Left renal pelvis (tissue), 4 donors: ENCODE data around the gene AUH. TPM values are rescaled to one million over a fixed set of nuclear protein-coding genes. Genes with fewer than 3 reads are reported as not detected.

ENCODE experiments used
- DNase-seq, 4 donors: peaks; one replicate each; pipeline ENCODE4 v3.0.0-alpha.2; 2013; ENCODE audit warnings: low read depth in 4 of 4, low spot score in 3 of 4
- polyA plus RNA-seq, 4 donors: library from polyadenylated mRNA; unstranded; fragments of 120-200 nt; gene quantifications; one replicate each; pipeline ENCODE4 v1.2.1, GENCODE V29; 2013; ENCODE audit not compliant: insufficient read length in 4 of 4

AUH gene
- polyA plus RNA-seq, 4 donors = 22.5 to 53.1 (median 43.3) TPM

DNA sequence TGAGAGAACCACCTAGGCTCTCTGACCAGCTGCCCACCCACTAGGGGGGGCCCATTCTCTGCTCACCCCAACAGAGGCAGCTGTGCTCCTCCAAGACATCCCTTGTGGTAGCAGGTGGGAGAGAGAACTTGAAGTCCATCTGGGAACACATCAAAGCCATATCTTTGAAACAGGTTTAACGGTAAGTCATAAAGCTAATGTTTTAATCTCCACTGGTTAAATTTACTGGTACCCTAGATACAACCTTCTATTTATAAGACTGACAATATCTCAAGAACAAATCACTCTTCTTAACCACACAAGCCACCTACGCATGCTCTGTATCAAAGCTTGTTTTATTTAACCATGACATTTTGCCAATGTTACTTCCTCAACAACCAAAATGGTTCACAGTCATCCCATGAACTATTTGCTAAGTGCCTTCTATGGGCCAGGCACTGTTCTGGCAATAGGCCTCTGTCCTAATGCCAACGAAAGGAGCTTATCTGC, 20.4 kb downstream of the AUH start:
- DNase-seq = no peak

DNA sequence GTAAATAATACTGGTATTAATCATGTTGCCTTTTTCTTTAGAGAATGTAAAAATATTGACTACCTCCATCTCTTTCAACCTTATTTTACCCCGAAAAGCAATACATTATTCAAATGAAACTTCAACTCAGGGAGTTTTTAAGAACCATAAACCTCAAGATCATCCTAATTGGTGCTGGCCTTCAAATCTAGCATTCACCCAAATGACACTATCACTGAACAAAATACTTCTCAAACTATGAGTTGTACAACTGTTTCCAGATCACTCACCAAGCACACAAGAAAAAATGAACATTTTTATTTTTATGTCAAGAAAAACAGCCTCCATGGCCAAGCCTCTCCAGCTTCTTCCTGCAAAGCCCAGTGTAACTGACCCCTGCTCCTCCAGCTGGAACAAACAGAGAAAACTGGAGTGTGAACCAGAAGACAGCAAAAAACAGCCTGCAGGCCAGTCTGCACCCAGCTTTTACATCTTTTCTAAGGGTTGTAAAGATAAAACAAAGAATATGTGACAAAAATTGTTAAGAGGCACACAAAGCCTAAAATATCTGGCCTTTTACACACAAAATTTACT, 21.2 kb downstream of the AUH start:
- DNase-seq = no peak

DNA sequence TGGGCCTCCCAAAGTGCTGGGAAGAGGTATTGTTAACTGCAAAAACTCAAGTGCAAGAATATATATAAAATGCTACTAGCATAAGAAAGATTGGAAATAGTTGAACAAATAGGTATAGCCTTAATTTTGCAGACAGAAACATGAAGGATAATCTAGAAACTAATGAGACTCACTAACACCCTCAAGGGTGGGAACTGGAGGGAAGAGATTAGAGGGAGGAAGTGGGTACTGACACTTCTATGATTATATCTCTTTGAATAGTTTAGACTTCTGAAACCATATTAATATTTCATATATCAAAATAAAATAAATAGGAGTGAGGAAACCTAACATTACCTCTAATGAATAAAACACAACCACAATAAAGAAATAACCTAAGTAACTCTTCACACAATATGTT, 23.0 kb downstream of the AUH start:
- no peak for DNase-seq

DNA sequence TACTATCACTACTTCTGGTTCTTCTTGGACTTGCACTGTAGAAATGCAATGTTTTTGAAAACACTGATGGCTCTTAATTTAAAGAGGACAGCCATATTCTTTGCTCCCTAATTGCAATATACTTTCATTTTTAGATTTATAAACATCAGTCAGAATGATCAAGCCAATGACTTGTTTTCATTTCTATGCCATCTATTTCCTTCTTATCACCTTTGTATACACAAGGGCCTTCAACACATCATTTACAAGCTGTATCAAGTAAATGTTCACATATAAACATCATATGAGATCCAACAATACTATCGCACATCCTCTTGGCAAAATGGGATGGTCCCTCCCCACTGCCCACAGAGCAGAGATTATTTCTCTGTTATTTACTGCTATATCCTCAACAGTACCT, 24.9 kb downstream of the AUH start:
- no peak for DNase-seq

DNA sequence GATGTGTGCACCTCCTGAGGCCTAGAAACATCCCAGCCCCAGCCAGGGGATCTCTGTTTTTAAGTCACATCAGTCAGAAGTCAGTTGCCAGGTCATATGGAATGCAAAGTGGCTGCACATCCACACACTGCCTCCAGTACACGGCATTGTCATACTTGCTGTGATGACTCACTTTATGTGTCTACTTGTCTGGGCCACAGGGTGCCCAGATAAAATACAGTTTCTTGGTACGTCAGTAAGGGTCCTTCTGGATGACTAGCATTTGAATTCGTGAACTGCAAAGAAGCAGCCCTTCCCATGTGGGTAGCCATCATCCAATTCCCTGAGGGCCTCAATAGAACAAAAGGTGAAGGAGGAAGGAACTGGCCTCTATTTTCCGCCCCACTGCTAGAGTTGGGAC, 27.7 kb downstream of the AUH start:
- DNase-seq = no peak

DNA sequence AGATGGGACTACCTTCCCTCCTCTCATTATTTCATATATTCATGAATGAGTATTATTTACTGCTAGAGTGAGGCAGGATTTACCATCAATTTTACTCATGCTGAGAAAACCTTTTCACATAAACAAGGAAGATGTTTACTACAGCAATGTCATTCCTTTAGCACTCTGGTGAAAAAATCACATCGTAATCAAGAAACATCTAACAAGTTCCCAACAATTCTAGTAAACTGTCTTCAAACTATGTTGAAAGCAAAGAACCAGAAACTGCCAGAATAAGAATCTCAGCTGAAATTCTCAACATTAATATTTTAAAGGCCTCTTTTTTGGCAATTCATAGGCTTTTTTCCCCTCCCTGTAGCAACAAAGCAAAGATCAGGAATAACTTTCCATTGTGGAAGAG, 28.2 kb downstream of the AUH start:
- no peak for DNase-seq

DNA sequence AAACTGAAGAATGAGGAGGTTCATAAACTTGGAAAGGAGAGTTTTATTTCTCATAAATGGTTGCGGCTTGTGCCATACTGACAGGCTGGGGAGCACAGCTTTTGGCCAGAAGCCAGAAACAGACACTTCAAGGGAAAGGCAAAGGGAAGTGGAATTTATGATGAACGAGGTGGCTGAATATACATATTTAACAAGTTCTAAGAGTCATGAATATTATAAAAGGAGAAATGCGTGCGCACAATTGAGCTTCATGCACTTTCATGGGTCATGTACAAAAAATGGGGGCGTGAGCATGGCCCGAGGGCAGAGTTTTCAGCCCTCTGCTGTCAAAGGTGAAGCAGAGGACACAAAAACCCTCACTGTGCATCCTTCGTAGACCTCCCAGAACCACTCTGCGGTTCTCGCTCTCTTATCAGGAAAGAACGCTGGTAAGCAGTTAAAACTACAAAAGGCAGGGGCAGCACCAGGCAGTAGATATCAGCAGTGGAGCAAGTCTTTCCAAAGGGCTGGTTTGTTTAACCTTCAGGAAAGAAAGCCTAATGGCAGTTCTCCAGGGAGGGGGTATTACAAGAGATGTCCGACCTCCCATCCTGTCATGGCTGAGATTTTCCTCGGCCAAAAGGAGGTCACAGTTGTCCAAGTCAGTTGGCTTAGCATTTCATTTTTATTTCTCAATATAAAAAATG, 29.0 kb downstream of the AUH start:
- no peak for DNase-seq

DNA sequence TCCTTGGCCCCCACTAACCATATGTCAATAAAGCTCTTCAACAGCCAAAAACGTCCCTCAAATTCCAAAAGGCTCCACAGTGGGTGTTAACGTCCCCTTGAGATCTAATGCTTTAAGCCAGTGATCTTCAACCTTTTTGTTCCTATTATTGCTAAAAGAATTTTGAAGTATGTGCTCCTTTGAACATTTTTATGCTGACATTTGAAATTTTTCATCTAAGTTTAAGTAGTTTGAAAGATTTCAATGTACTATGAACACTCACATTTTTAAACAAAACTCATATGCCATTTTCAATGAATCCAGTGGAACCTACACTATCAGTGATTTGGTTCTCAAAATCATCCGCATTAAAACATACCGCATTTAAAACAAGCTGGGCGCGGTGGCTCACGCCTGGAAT, 29.9 kb downstream of the AUH start:
- DNase-seq = no peak

DNA sequence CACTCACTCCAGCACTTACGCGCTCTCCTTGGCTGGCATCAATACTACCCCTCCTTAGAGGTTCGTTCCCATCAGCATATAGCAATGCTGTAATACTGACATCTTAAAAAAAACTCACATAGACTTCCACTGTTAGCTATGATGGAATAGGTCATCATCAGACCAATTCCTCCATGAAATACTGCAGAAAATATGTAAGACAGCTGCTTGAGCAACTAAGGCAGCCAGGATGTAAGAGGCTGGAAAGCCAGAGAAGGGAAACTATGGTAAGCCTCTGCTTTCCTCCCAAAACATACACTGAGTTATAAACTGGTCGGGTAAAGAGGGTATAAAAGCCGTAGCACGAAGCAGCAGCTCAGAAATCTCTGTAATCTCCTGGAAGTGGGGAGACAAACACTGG, 33.5 kb downstream of the AUH start:
- DNase-seq = no peak

DNA sequence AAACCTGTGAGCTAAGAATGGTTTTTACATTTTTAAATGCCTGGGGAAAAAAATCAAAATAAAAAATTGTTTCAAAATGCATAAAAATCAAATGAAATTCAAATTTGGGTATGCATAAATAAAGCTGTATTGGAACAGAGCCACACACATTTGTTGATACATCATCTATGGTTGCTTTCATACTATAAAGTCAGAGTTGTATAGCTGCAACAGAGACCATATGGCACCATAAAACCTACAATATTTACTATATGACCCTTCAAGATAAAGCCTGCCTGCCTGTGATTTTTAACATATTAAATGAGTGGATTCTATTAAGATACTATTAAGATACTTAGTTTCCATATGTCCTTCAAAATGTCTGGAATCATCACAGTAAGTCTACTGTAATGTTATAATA, 40.0 kb downstream of the AUH start:
- DNase-seq = no peak

DNA sequence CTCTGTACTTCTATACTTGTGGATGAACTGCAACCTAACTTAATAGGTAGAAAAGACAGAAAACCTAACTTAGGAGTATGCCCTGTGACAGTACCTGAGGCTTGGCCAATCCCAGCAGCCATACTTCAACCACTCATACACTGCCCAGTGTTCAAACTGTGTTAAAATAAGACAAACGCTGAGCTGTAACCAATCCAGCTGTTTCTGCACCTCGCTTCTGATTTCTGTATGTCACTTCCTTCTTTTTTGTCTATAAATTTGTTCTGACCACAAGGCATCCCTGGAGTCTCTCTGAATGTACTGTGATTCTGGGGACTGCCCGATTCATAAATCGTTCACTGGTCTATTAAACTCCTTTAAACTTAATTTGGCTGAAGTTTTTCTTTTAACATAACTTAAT, 41.4 kb downstream of the AUH start:
- no peak for DNase-seq

DNA sequence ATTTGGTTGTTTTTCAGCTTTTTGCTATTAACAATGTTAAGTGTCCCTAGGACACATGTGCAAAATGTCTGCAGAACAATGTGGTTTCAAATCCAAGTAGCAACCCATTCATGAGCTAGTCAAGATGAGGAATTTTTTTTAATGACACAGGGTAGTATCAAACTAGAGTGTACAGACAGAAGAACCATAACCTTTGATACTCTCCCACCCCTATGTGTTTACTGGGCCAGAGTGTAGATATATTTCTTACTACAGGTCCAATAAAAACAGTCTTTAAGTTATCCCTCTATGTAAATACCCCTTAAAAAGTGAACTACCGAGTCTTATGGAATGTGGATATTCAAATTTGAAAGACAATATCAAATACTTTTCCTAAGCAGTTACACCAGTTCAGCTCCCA, 45.6 kb downstream of the AUH start:
- DNase-seq = no peak

DNA sequence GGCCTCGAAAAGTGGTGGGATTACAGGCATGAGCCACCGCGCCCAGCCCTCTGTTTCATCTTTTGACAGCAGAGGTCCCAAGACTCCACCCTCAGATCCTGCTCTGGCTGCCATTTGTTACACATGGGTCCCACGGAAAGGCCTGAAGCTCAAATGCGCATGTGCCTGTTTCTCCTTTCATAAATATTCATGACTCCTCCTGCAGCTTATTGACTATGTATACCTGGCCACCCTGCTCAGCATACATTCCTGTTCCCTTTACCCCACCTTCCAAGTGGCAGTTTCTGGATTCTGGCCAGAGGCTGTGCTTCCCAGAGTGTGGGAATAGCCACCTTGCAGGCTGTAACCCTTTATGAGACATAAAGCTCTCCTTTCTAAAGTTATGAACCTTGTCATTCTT, 46.5 kb downstream of the AUH start:
- peak in 1 of 4 donors; percentile 18 for DNase-seq

DNA sequence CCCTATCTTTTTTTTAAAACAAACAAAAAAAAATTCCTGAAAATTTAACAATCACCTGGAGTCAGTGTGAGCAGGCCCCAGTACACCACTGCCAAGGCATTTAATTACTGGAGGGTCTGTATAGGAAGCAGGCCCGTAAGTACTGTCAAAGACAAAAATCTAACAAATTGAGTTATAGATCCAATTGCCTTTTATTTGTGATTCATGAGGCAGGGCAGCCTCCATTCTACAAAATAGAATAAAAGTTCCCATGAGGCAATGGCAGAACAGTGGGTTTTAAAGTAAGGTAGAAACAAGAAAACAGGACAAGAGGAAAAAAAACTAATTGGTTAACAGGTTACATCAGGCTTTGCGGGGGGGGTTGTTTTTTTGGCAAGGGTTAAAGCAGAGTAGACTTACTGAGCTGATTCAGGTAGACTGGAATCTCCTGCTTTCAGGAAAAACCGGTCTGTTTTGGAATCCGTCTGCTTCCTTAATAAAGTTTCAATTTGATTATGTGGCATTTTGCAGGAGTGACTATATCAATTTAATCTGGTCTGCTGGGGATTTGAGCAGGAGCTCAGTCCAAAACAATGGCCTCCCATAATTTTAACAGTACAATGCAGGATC, 48.9 kb downstream of the AUH start:
- DNase-seq = peak in 2 of 4 donors; percentile 20 to 22

DNA sequence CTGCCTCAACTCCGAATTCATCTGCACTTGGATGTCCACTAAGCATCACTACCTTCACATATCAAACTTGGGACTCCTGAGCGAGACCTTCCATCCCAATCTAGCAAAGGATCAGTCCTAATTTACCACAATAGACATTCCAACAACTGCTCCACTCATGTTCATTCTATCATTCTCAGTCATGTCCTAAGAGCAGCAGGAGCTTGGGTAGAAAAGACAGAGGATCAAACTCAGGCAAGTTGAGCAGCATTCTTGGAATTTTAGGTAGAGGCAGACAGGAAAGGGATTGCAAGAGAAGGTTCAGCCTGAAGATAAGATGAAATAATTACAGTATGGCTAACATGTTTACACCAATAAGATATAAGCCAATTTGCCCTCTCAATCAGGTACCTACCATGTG, 51.7 kb downstream of the AUH start:
- DNase-seq = no peak

DNA sequence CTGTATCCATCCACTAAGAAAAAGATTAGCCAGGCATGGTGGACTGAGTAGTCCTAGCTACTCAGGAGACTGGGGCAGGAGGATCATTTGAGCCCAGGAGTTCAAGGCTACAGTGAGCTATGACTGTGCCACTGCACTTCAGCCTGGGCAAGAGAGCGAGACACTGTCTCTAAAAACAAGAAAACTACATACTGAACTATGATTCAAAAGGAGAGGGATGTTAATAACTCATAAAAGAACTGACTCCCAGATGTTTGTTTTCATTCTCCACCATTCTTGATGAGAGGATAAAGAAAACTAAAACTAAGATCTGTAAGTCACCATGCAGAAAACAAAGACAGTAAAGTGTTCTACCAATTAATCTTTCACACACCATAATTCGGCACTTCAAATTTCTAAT, 53.5 kb downstream of the AUH start:
- no peak for DNase-seq

DNA sequence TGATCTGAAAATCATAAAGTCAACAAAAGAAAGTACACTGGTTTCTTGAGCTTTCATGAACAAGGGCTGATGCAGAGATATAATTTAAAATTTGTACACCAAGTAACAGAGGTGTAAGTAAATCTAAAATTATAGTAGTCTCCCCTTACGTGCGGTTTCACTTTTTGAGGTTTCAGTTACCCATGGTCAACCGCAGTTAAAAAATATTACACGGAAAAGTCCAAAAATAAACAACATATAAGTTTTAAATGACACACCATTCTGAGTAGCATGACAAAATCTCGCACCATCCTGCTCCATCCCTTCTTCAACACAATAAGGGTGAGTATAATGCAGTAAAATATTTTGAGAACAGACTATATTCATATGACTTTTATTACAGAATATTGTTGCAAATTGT, 54.4 kb downstream of the AUH start:
- no peak for DNase-seq

DNA sequence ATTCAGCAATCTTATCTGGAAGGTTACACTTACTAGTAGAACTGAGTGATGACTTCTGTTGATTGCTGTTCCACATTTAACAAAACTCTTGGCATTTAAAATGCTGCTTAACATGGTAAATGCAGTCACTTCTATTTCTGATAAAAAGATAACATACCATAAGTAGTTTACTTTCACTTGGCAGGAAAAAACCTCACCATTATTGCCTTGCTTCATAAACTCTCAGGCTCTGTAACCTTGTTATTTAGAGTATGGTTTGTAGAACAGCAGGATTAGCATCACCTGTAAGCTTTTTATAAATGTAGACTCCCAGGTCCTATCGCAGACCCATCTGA, 55.5 kb downstream of the AUH start:
- no peak for DNase-seq

DNA sequence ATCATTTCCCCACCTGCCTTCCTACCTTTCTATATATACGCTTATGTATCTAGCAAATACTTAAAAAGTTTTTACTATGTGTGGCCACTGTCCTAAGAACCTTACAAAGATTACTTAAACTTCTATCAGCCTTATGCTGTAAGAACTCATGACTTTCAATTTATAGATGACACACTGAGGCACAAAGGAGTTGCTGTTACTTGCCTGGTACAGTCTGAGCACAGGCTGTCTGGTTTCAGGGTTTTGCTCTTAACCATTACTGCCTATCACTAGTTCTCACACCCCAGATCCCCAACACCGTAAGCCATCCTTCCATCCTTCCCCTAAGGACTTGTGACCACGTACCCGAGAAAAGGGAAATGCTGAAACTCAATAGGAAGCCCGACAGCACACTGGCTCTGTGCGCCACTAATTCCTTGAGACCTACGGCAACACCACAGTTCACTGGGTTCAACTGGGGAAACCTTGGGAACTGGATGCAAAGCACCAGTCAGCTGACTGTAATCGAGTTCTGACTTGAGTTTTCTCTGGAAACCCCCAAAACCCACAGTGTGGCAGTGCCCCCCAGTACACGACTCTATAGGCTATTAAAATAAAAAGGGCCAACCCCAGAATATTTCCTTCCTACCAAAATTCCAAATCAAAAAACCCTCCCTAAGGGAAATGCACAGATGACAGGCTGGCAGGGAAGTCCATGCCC, 56.0 kb downstream of the AUH start:
- no peak for DNase-seq

DNA sequence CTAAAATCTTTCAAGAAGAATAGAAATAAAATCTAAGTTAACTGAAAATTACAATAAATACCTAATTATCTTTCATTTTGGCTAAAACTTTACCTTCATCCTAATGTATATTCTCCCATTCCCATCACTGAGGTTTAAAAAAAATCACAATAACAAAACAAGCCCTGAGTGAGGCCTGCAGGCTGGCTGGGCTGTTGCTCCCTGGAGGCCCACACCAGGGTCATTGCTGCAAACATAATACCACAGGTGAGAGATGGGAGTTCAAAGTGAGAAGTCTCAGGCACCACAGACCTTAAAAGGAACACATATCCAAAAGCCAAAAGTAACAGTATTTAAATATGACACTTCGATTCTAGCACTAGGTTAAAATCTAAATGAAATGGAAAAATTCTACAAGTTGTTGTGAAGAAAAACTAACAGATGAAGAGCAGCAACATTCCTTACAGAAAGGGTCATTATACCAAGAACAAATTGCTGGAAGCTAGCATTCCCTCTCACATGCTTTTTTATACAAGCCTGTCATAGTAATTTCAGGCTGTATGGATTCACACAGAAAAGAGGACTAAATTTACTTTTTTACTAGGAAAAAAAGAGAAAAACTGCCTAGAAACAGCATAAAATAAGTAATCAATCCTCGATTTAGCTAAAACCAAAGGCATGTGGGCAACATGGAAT, 57.8 kb downstream of the AUH start:
- DNase-seq = no peak

DNA sequence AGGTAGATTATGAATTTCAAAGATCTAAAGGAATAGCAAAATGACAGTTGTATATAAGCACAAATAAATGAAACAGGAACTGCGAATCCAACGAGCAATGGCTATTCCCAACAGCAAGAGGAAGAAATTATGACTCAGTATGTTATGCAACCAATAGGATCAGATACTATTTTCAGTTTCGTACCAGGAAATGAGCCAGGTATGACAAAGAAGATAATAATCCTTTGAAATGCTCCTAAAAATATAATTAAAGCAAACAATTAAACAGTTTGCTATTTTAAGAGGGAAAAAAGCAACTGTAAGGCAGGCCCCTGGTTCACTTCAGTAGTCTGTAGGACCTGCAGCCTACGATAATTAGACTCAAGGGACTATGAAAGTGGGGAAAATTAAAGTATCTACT, 58.9 kb downstream of the AUH start:
- DNase-seq = no peak
